ENCODE data around the gene TYW3. TPM values are rescaled to one million over a fixed set of nuclear protein-coding genes. Genes with fewer than 3 reads are reported as not detected.

TYW3 gene
- total RNA-seq, 2 donors from 2014 or later: 13.3 to 16.4 TPM

GRCh38 chr1:74715806-74716205 lies 17.1 kb upstream of the TYW3 start:
- peaks cover 20% of the 10 kb centered on the region for H3K36me3 ChIP-seq
- H3K27ac ChIP-seq: no peak overlapping the region
- no peak overlapping the region for H3K4me3 ChIP-seq
- no peaks in the 10 kb centered on the region for H3K9me3 ChIP-seq
- ATAC-seq (ENCODE audit: insufficient number of reproducible peaks, low FRiP score, low read depth) (no peak), DNase-seq (ENCODE audit: low spot score) (no peak)
- no peak for TF ChIP-seq CTCF (IDR thresholded peaks at IDR 0.05)
- H3K27me3 ChIP-seq (replicated peaks; ENCODE audit: insufficient read depth): no peaks in the 10 kb centered on the region
- no peaks in the 10 kb centered on the region for H3K4me1 ChIP-seq (ENCODE audit: control insufficient read depth in 1 of 2, low read depth in 2 of 2)

- Histone ChIP-seq H3K4me1 (ENCODE audit: control insufficient read depth in 1 of 2, low read depth in 2 of 2) (no peaks in the 10 kb centered on the region), H3K4me3 (no peak overlapping the region), H3K9me3 (no peaks in the 10 kb centered on the region), H3K36me3 (peaks cover 16% of the 10 kb centered on the region), H3K27ac (no peak overlapping the region), H3K27me3 (replicated peaks; ENCODE audit: insufficient read depth) (no peaks in the 10 kb centered on the region)
- no peak for TF ChIP-seq CTCF (IDR thresholded peaks at IDR 0.05)
- DNase-seq (ENCODE audit: low spot score) (no peak), ATAC-seq (ENCODE audit: insufficient number of reproducible peaks, low FRiP score, low read depth) (no peak)
Observed at GRCh38 chr1:74716822-74717221, 16.1 kb upstream of the TYW3 start.

- DNase-seq (ENCODE audit: low spot score) (no peak), ATAC-seq (ENCODE audit: insufficient number of reproducible peaks, low FRiP score, low read depth) (no peak)
- Histone ChIP-seq H3K9me3 (no peaks in the 10 kb centered on the region), H3K4me1 (ENCODE audit: control insufficient read depth in 1 of 2, low read depth in 2 of 2) (no peaks in the 10 kb centered on the region), H3K27ac (no peak overlapping the region), H3K4me3 (no peak overlapping the region), H3K36me3 (peaks cover 20% of the 10 kb centered on the region), H3K27me3 (replicated peaks; ENCODE audit: insufficient read depth) (no peaks in the 10 kb centered on the region)
- TF ChIP-seq CTCF (IDR thresholded peaks at IDR 0.05): no peak
Observed at GRCh38 chr1:74717626-74718025, 15.3 kb upstream of the TYW3 start.

- TF ChIP-seq CTCF (IDR thresholded peaks at IDR 0.05): no peak
- no peak overlapping the region for H3K4me3 ChIP-seq
- H3K36me3 ChIP-seq: peaks cover 10% of the 10 kb centered on the region
- H3K9me3 ChIP-seq: no peaks in the 10 kb centered on the region
- H3K27me3 ChIP-seq (replicated peaks; ENCODE audit: insufficient read depth): no peaks in the 10 kb centered on the region
- H3K27ac ChIP-seq: no peak overlapping the region
- no peak for ATAC-seq (ENCODE audit: insufficient number of reproducible peaks, low FRiP score, low read depth)
- DNase-seq (ENCODE audit: low spot score): no peak
- peaks cover 7 to 18% of the 10 kb centered on the region in 2 donors for H3K4me1 ChIP-seq (ENCODE audit: control insufficient read depth in 1 of 2, low read depth in 2 of 2)
Observed at GRCh38 chr1:74726063-74726462, 6.9 kb upstream of the TYW3 start.

GRCh38 chr1:74728736-74729135 lies 4.2 kb upstream of the TYW3 start:
- ATAC-seq (ENCODE audit: insufficient number of reproducible peaks, low FRiP score, low read depth) (no peak), DNase-seq (ENCODE audit: low spot score) (no peak)
- no peak overlapping the region for H3K27ac ChIP-seq
- no peaks in the 10 kb centered on the region for H3K27me3 ChIP-seq (replicated peaks; ENCODE audit: insufficient read depth)
- no peaks in the 10 kb centered on the region for H3K9me3 ChIP-seq
- no peak overlapping the region for H3K4me3 ChIP-seq
- H3K36me3 ChIP-seq: peaks cover under 1% of the 10 kb centered on the region
- no peak for TF ChIP-seq CTCF (IDR thresholded peaks at IDR 0.05)
- peaks cover 18 to 23% of the 10 kb centered on the region in 2 donors for H3K4me1 ChIP-seq (ENCODE audit: control insufficient read depth in 1 of 2, low read depth in 2 of 2)
